Activated CD4-positive, alpha-beta T cell treated with anti-CD3 and anti-CD28 coated beads, Interleukin-2, amount 50 U/mL, for 16 hours (primary cell): ENCODE results near the gene DPYSL3.
"Not testable (repeated sequence)": the region's sequence is repeated elsewhere in the genome, so short reads cannot be mapped to it uniquely, and the experiment has no call there.

Source experiments
- DNase-seq: peaks from one replicate; pipeline ENCODE4 v3.0.0-alpha.2; 2020

The DPYSL3 gene

DNA sequence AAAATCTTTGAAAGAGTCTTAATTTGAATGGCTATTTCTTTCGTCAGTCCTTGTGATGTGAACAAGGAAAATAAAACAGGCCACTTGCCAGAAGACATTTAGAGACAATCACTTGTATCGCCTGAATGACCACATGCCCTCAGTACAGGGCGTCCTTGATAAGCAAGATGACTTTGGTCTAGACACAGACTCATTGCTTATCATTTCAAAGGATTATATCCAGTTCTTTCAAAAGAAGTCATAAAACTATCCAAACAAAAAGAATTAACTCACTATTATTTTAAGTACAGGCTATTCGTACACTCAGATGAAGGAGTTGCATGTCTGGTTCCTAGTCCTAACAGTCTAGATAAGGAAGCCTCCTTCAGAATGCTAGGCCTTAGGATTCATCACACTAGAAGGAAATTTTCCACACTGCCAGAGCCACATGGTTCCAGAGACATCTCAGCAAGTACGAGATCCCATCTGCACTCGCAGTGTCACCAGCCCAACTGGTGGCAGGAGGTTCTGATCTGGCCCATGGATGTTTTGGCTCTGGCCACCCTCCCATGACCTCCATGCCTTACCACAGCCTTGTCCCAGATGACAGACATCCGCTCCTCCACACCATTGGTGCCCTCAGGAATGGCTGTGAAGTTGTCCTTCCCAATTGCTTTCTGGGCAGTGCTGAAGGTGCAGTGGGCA, 109.6 kb downstream of the DPYSL3 start:
- no peak for DNase-seq

DNA sequence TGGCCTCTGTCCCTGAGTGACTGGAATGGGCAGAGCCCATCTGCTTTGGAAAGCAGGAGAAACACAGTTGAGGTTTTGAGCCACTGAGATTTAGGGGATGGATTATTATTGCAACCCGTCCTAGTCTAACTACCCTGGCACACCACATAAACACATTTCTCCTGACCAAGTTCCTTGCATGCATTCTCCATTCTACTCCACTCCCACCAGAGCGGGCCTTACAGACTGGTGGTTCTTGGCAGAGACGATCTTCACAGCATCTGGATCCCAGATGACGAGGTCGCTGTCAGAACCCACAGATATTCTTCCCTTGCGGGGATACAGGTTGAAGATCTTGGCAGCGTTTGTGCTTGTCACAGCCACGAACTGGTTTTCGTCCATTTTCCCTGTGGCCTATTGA, 111.0 kb downstream of the DPYSL3 start:
- no peak for DNase-seq

DNA sequence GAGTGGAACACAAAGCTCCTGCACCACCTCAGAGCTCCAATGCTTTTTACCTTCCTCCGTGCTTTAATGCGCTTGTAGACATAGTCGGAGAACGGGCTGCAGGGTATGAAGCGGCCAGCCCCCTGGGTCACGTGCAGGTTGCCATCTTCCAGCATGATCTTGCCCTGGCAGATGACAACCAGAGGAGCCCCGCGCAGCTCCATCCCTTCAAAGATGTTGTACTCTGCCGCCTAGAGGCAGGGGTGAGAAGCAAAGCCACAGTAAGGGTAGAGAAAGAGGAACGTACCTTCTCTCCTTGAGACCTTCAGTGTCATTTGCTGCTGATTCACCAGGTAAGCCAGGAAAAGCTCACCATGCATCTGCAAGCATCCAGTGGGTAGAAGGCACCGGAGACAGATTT, 112.3 kb downstream of the DPYSL3 start:
- no peak for DNase-seq

DNA sequence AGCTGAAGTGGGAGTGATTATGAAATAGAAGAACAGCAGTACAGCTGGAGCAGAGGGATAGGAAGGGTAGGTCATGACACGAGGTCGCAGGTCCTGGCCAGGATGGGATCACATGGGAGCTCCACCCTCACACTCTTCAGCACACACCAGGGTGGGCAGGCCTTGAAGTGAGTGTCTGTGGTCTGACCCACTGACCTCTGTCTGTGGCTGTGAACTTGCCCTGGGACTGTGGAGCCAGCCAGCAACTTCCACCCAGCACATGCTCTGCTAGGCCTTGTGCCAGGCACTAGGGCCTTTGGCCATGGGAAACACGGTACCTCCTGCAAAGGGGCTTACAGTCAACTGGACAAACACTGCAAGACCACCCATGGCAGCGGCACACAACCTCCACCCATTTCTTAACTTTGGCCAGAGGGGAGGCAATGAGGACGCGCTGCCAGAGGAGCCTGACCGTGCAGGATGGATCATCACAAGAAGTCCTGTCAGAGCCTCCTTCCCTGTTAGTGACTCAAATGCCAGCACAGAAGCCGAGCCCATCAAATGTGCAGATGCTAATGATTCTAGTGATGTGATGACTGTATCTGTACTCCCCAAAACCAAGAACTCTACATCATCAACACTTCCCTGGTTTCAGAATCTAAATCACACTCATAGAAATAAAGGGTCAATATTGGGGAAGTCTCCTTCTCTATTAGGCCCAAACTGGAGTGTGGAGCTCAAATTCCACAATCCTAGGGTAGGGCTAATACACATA, 113.6 kb downstream of the DPYSL3 start:
- DNase-seq = no peak

DNA sequence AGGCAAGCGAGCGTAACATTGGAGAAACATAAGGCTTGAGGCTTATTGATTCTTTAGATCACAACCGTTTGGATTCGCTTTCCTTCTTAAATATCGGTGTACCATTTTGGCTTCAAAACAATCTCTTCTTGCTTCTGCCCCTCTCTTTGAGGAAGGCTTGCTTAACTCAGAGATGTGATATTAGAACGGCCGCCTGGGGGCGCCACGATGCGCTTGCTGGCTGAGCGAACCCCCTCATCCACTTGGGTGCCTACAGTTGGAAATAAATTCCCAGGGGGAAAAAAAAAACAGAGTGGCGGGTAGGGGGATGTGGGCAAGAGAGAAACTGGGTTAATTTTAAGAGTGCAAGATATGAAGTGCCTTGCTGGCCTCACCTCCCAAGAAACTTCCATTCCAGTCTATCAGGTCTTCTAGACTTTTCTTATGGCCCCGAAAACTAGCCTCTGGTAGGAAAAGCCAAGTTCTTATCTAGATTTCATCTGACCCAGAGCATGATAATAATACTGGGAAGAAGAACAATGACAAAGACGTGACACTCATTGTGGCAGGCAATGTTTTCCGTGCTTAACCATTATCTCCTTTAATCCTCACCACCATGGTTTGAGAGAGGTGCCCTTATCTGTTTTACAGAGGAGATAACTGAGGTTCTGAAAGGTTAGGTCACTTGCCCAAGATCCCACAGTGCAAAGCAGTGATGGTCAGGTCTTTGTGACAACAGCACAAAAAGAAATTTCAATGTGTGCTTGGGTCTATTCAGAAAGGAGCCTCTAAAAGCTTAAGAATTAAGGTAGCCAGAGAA, 115.8 kb downstream of the DPYSL3 start:
- no peak for DNase-seq

DNA sequence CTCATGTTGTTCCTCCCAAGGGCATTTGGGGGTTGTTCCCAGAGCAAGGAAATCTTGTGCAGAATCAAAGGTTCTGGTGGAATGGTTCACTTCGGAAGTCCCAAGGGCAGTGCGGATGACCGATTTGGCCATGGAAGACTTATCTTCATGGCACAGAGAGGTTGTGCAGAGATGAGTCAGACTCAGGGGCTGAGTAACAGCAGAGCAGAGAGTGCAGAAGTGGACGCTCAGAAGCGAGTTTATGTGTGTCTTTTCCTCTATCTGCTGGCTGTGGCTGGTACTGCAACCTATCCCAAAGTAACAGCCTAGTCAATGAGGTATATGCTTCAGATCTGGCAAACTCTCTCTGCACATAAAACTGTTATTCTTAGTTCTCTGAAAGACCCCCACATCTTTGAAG, 118.1 kb downstream of the DPYSL3 start:
- DNase-seq = peak; percentile 8

DNA sequence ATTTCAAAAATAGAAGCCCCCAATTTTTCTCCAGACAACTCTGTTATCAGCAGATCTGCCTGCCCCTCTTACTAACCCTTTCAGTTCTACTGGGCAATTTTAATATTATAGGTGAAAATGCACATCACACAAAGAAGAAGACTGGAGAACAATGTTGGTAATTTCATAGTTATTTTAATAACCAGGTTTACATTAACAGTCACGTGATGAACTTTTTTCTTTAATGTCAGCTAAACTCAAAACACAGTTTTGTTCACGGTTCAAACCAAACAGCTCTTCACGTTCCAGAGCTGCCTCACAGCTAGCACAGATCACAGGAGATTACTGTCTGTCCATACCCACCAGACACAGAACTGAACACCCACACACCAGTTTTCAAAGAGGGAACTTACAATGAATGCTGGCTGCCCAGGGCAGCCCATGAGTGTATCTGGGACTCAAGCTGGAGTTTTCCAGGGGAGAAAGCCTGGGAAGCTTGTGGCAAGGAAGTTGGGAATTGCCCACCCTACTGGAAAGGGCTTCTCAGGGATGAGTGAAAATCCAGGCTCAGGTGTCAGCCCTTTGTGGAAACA, 119.1 kb downstream of the DPYSL3 start:
- no peak for DNase-seq

DNA sequence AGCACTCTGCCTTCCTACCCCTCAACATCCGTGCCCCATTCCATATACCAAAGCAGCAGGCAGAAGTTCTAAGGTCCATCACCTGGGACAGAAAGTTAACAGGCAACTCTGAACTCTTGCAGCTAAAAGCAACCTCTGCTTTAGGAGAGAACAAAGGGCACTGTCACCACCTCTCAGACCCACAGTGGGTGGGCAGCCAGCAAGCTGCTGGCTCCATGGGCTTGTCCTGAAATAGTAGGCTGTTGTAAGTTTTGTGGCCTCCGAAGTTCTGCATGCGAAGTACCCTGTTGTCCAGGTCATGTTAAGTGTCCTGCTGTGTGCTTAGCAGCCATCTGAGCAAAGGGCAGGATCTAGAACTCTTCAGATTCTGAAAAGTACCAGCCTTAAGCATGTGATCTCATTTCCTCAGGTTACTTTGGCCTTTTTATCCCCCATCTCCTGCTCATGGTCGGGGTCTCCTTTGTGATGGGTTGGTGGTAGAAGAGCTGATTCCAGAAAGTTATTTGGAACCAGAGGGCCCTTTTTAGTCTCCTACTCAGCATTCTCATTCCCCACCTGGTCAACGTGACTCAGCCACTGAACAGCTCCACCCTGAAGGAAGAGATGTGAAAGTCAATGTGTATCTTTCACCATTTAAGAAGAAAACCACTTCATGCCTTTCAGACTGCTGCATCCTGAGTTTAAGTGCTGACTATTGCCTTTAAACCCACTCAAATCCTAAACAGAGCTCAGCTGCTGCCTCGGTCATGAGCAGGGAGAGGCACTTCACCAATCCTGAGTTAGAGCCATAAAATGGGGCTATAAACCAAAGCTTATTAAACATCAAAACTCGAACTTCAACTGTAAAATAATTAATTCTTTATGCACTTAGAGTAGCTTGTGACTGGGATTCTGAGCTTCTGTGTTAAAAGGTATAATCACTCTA, 121.4 kb downstream of the DPYSL3 start:
- DNase-seq = no peak

DNA sequence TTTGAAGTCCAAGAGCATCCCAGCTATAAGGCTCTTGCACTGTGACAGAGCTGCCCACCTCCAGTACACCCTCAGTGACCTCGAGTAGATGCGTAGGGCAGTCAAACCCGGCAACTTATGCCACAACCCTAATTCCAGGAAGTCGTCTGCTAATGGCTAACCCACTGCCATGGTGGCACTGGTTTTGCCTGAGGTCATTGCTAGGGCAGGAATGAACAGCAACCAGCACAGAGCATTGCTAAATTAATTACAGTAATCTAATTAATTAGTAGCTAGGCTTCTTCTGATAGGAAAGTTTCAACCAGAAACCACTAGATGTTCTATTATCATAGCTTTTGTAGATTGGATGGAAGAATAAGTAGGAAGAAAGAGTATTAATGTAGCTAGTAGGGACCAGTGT, 122.8 kb downstream of the DPYSL3 start:
- DNase-seq = no peak

DNA sequence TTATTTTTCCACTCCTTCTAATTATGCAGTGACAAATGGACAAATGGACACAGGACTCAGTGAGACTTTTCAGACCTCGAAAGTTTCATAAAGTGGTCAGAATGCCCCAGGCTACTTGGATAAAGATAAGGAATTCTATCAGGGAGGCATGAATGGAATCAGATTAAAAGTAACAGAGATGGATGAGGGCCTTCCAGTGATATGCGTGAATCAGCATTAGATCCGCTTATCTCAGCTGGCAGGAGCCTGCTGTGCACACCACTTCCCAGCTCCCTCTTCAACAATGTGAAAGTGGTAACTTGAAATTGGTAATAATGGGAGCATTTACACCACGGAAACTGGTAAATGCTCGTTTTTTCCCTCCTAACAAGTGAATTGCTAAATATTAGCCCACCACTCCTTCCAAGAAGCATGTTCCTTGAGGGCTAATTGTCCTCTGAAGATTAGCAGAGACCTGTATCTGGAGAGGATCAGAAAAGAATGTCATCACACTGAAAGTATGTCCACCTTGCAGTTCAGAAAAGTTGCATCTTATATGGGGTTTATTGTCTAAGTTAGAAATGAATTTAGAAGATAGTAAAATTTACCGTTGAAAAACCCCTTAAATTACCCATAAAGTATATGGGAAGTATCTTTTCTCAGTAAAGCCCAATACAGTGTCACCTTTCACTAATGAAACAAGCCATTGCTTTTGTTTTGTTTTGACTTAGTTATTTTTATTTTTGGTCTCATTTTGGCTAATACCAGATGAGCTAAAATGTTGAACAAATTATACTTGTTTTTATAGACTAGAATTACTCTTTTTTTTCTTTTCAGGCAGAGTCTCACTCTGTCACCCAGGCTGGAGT, 125.3 kb downstream of the DPYSL3 start:
- DNase-seq = no peak

DNA sequence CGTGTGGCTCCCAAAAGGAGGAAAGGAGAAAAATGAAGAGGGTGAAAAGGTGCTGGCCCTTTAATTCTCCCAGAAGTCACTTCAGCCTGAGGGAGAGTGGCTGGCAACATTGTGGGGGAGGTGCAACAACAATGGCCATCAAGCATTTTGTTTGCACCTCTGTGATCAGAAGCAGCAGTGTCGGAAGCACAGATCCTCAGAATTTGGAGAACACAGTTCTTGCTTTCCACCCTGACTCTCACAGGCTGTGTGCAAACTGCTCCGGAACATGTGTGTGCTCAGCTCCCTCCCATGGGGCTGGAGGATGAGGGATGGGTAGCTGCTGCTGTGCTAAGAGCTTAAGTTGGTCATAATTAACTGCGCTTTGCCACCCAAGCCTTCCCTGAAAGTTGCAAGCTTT, 127.1 kb downstream of the DPYSL3 start:
- DNase-seq = no peak

DNA sequence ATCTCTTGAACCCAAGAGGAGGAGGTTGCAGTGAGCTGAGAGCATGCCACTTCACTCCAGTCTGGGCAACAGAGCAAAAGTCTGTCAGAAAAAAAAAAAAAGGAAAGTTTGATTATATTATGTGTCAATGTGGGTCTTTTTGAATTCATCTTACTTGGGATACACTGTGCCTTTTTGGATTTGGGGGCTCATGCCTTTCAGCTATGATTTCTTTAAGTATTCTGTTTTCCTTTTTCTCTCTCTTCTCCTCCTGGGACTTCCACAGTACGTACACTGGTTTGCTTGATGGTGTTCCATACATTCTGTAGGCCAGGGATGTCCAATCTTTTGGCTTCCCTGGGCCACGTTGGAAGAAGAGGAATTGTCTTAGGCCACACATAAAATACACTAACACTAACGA, 128.3 kb downstream of the DPYSL3 start:
- no peak for DNase-seq

DNA sequence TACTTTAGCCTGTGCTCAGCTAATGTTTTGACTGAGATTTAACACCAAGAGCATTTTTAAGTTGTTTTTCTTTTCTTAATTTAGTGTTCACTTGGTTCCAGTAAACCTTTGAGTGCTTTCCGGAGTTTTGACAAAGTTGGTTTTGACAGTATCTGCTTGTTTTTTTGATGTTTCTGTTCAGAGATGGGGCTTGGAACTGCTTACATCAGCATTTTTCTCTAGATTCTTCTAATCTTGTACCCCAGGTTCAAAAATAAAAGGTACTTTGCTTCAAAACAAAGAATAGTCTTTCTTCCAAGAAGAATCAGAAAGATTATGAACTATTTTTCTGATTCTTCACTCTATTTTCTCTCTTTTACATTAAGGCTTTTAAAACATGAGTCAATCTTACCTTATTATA, 132.2 kb downstream of the DPYSL3 start:
- DNase-seq = no peak

DNA sequence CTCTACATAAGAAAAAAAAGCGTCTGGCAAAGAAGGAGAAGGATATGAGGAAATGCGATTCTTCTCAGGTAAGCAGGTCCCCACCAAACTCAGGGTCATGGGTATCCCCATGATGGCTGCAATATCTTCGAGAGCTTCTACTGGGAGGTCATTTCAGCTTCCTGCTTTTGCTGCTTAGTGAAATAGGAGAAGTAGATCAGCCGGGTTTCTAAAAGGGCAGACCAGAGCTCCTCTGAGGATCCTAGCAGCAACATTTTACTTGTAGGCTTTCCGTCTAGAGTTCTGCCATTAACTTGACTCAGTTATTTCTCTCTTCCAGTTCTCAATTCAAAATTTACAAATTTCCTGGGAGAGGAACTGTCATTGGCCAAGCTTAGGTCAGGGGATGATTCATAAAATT, 134.7 kb downstream of the DPYSL3 start:
- no peak for DNase-seq

DNA sequence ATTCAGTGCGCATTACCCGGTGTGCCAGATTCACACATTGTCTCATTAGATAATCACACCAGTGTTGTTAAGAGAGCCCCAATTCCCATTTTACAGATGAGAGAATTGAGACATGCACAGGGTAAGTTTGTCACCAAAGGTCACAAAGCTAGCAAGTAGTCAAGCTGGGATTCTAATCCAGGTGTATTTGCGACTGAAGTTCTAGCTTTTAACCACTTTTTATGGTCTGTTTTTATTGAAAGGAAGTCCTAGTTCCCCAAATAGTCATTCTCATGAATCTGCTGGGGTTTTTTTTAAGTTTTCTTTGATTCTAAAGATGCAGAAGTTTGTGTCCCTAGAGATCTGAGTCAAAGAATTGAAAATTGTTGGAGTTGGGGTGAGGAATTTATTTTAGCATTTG, 136.5 kb downstream of the DPYSL3 start:
- no peak for DNase-seq

DNA sequence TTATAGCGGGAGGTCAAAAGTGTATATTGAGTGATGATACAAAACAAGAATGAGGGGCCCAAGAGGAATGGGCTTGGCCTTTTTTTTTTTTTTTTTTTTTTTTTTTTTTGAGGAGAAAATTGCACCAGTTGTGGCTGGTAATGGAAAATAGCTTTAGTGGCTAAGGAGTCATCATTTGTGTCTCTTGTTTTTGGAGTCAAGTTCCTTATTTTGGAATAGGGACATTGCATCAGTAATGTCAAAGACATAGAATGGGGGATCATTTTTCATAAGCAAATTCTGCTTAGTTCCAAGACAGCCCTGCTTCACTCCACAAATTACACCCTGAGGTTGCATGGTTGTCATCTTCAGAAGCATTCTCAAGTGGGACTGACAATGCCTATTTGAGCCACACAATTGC, 137.7 kb downstream of the DPYSL3 start:
- DNase-seq = no peak

DNA sequence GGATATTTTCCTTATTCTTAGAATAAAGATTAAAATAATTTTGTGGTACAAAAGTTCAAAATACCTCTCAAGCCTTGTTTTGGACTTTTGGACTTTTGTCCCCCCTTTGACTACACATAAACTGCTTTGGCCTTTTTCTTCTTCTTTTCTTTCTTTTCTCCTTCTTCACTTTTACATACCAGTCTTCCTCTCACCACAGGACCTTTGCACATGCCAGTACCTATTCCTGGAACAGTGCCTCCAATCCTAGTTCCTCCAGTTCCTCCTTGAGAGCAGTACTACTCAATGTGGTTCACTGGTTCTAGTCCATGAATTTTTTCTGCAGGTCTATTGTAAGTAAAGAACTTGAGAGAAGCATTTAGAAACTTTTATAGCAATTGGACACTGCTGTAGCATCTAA, 138.6 kb downstream of the DPYSL3 start:
- DNase-seq = no peak

DNA sequence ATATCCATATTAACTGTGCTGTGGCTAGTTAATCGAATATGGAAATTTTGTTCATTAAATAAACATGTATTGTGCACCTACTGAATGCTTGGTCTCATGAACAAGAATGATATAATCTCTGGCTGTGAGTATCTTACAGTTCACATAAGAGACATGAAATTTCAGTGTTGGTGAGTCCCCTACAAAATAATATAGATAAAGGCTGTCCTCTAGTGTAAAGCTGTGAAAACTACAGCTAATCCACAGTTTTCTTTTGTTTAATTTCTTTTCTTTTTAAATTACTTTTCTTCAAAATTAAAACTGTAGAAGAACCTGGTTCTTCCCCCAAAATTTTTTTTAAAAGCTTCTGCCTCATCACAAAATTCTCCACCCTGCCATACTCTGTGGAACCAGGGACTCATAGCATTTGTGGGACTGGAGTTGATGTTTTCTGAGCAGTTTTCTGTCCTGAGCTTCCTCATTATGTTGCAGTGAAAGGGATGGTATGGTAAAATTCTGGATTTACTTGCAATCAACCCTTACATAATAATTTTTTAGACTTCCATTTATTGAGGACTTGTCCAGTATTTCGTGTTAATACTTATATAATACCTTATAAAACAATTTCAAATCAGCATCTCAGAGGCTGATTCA, 140.0 kb downstream of the DPYSL3 start:
- no peak for DNase-seq

DNA sequence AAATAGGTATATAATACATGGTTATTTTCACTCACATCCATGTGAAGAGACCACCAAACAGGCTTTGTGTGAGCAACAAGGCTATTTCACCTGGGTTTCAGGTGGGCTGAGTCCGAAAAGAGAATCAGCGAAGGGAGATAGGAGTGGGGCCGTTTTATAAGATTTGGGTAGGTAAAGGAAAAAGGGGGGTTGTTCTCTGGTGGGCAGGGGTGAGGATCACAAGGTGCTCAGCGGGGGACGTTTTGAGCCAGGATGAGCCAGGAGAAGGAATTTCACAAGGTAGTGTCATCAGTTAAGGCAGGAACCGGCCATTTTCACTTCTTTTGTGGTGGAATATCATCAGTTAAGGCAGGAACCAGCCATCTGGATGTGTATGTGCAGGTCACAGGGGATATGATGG, 142.5 kb downstream of the DPYSL3 start:
- not testable (repeated sequence) for DNase-seq

DNA sequence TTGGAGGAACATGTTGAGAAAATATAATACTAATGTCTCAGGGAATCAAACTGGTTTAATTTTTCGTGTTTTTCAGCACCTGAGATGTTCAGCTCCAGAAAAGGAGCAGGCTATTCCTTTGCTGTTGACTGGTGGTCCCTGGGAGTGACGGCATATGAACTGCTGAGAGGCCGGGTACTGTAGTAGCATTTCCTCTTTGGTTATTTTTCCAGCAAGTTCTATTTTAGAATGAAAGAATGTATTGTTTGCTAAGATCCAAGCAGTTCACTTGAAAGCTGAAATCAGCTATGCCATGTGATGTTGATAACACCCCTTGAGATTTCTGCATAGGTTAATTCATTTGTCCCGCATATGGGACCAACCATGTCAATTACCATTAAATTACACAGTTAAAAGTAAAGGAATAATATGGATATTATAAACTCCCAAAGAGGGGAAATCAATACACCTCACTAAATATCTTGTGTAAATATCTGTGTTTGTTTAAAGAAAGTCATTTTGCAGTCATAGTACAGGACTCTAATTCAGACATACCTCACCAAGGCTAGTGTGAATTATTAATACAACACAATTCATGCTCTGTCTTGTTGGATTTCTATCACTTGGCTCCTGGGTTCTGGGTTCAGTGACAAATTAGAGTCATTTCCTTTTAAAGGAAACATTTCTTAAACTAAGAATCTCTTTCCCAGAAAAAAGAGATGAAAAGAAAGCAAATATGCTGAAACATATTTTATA, 148.3 kb downstream of the DPYSL3 start:
- no peak for DNase-seq
